ENCODE results near the gene TBP.

TBP gene

GRCh38 chr6:170554796-170555137, 598 bp downstream of the TBP start:
- DNase-seq (ENCODE audit: low read depth), result no peak
- H3K4me3 ChIP-seq (ENCODE audit: low read depth, low read length), result peak overlapping the region; percentile 86
- in situ Hi-C loops (cut with HindIII; ENCODE audit: low sequenced_read_pairs), result no loop called here
- no peak for TF ChIP-seq CTCF (IDR thresholded peaks at IDR 0.05; ENCODE audit: low read depth, low read length, missing control alignments)

DNA sequence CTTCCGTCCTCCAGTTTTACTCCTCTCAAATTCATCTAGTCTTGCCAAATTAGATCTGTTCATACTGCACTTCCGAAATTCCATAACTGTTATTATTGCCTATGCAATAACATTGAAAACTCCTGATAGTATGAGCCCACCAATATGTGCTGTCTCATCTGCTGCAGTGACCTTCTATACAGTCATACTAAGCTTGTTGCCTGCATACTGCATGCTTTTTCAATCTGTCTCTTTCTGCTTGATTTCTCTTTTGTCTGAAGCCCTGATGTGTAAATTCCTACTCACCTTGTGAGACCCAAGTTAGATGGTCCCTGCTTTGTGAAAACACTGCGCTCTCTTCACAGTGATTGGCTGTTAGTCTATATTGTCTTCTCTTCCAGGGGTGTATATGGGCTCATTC, 1.1 kb downstream of the TBP start:
- in situ Hi-C loops (cut with HindIII; ENCODE audit: low sequenced_read_pairs), result no loop called here
- no peak for TF ChIP-seq CTCF (IDR thresholded peaks at IDR 0.05; ENCODE audit: low read depth, low read length, missing control alignments)
- DNase-seq (ENCODE audit: low read depth), result no peak
- peak overlapping the region; percentile 86 for H3K4me3 ChIP-seq (ENCODE audit: low read depth, low read length)

DNA sequence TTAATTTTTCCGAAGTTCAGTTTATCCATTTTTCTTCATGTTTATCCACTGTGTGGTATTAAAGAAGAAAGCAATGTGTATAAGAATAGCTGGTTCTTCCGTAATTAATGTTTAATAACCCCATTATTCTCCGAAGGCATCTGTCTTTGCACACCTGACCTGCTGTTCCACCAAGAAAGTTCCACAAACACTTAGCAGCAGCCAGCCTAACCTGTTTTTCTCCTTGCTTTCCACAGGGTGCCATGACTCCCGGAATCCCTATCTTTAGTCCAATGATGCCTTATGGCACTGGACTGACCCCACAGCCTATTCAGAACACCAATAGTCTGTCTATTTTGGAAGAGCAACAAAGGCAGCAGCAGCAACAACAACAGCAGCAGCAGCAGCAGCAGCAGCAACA, 7.4 kb downstream of the TBP start:
- no peak for DNase-seq (ENCODE audit: low read depth)
- in situ Hi-C loops (cut with HindIII; ENCODE audit: low sequenced_read_pairs), result no loop called here
- no peak for TF ChIP-seq CTCF (IDR thresholded peaks at IDR 0.05; ENCODE audit: low read depth, low read length, missing control alignments)
- no peak overlapping the region for H3K4me3 ChIP-seq (ENCODE audit: low read depth, low read length)

- H3K4me3 ChIP-seq (ENCODE audit: low read depth, low read length), result no peak overlapping the region
- in situ Hi-C loops (cut with HindIII; ENCODE audit: low sequenced_read_pairs), result no loop called here
- DNase-seq (ENCODE audit: low read depth), result no peak
- TF ChIP-seq CTCF (IDR thresholded peaks at IDR 0.05; ENCODE audit: low read depth, low read length, missing control alignments), result no peak
Observed at GRCh38 chr6:170564936-170565530, 10.9 kb downstream of the TBP start.

DNA sequence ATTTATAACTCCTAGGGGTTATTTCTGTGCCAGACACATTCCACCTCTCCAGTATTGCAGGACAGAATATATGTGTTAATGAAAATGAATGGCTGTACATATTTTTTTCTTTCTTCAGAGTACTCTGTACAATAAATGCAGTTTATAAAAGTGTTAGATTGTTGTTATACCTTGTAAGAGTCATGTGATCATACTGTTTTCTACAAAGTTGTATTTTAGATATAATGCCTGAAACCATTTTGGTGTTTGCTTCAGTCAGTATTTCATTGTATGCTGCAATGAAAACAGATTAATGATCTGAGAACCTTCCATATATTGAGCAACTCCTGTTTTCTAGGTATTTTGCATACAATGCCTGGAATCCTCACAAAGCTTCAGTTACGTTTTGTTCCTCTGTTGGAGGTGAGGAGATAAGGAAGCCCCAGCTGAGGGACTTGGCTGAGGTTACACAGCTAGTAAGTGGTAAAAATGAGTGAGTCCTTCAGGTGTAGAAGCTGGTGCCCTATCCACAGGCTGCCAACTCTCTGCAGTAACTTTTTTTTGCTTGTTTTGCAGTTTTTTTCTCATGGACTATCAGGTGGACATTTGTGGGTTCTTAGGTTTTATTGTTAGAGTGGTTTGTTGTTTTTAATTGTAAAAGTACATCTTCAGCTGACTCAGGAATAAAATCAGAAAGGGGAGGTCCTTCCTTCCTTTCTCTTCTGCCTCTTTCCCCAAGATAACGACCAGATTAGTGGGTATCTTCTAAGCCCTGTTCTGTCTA, 18.7 kb downstream of the TBP start:
- H3K4me3 ChIP-seq (ENCODE audit: low read depth, low read length), result no peak overlapping the region
- no peak for TF ChIP-seq CTCF (IDR thresholded peaks at IDR 0.05; ENCODE audit: low read depth, low read length, missing control alignments)
- no peak for DNase-seq (ENCODE audit: low read depth)
- in situ Hi-C loops (cut with HindIII; ENCODE audit: low sequenced_read_pairs), result no loop called here

DNA sequence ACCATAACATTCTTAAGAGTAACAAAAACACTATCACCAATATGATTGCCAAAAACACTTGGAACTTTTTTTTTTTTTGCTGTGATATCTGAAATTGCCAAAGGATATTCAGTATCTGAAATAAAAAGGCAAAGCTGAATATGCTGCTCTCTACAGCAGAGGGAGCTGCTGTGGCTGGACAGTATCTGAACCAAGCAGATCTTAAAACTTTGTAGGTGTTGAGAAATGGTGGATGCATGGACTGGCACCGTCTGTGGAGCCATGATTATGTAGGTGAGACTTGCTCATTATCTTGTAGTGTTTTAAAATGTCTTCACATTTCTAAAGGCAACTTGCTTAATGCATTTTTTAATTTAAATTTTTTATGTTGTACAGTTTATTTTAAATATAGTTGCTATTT, 21.1 kb downstream of the TBP start:
- H3K4me3 ChIP-seq (ENCODE audit: low read depth, low read length), result no peak overlapping the region
- in situ Hi-C loops (cut with HindIII; ENCODE audit: low sequenced_read_pairs), result no loop called here
- TF ChIP-seq CTCF (IDR thresholded peaks at IDR 0.05; ENCODE audit: low read depth, low read length, missing control alignments), result peak; percentile 42
- DNase-seq (ENCODE audit: low read depth), result no peak

All from astrocyte of the cerebellum (primary cell).